Right forelimb (tissue), 1 donor: Measurements from ENCODE around the gene HHAT.

Experiments
- DNase-seq: peaks from one replicate; pipeline ENCODE4 v3.0.0-alpha.2; 2018

Gene HHAT

GRCh38 chr1:210558302-210558701 lies 229.6 kb downstream of the HHAT start:
- DNase-seq, result no peak

GRCh38 chr1:210565306-210565705 lies 236.6 kb downstream of the HHAT start:
- no peak for DNase-seq

GRCh38 chr1:210568631-210569030 lies 239.9 kb downstream of the HHAT start:
- no peak for DNase-seq

GRCh38 chr1:210570116-210570515 lies 241.4 kb downstream of the HHAT start:
- DNase-seq, result no peak

- DNase-seq, result no peak
Observed at GRCh38 chr1:210571356-210572284, 242.9 kb downstream of the HHAT start.

- no peak for DNase-seq
Observed at GRCh38 chr1:210573141-210573540, 244.4 kb downstream of the HHAT start.

GRCh38 chr1:210582205-210582970 lies 253.7 kb downstream of the HHAT start:
- DNase-seq, result no peak

GRCh38 chr1:210584439-210585113 lies 255.9 kb downstream of the HHAT start:
- peak; percentile 78 for DNase-seq

GRCh38 chr1:210586771-210587170 lies 258.1 kb downstream of the HHAT start:
- no peak for DNase-seq

GRCh38 chr1:210587566-210587965 lies 258.9 kb downstream of the HHAT start:
- no peak for DNase-seq

- no peak for DNase-seq
Observed at GRCh38 chr1:210588357-210588756, 259.7 kb downstream of the HHAT start.

GRCh38 chr1:210588946-210589345 lies 260.2 kb downstream of the HHAT start:
- no peak for DNase-seq

- DNase-seq, result no peak
Observed at GRCh38 chr1:210591214-210591613, 262.5 kb downstream of the HHAT start.

- no peak for DNase-seq
Observed at GRCh38 chr1:210594605-210595004, 265.9 kb downstream of the HHAT start.

- no peak for DNase-seq
Observed at GRCh38 chr1:210596641-210597040, 267.9 kb downstream of the HHAT start.

- DNase-seq, result no peak
Observed at GRCh38 chr1:210597555-210598134, 268.9 kb downstream of the HHAT start.

- no peak for DNase-seq
Observed at GRCh38 chr1:210598135-210598652, 269.5 kb downstream of the HHAT start.

- DNase-seq, result no peak
Observed at GRCh38 chr1:210600421-210601159, 271.9 kb downstream of the HHAT start.

GRCh38 chr1:210603123-210603522 lies 274.4 kb downstream of the HHAT start:
- DNase-seq, result no peak

- DNase-seq, result no peak
Observed at GRCh38 chr1:210605099-210605498, 276.4 kb downstream of the HHAT start.

- no peak for DNase-seq
Observed at GRCh38 chr1:210607361-210607760, 278.7 kb downstream of the HHAT start.

- DNase-seq, result no peak
Observed at GRCh38 chr1:210608767-210609166, 280.1 kb downstream of the HHAT start.
